ENCODE data around the gene RASA2. TPM values are rescaled to one million over a fixed set of nuclear protein-coding genes. Genes with fewer than 3 reads are reported as not detected.

Gene RASA2
- total RNA-seq, 4 donors from 2014 or later: 9.0 to 70.3 (median 21.5) TPM

GRCh38 chr3:141544697-141545096 lies 57.9 kb downstream of the RASA2 start:
- 39 to 57% methylated on average over 3 to 6 of the region's 6 CpGs for WGBS, 2 donors (ENCODE audit: low coverage in 1 of 2)
- no peaks in the 10 kb centered on the region for H3K27me3 ChIP-seq
- peaks cover 0 to 9% (median 2%) of the 10 kb centered on the region in 4 donors for H3K4me1 ChIP-seq
- peaks cover 0 to 5% of the 10 kb centered on the region in 2 donors for H3K9me3 ChIP-seq
- in situ Hi-C loops (cut with MboI; ENCODE audit: low pct_ligation_motif_present in 1 of 4, low pct_unique_long_range_greater_than_20kb in 1 of 4, low sequenced_read_pairs in 3 of 4): no loop called here
- H3K36me3 ChIP-seq: peaks cover 0 to 5% (median 0%) of the 10 kb centered on the region in 4 donors
- H3K4me3 ChIP-seq: no peak overlapping the region
- peak overlapping the region in 3 of 4 donors; percentile 16 to 49 (median 34) for H3K27ac ChIP-seq
- DNase-seq: no peak
- TF ChIP-seq POLR2A (IDR thresholded peaks at IDR 0.05): no peak
- TF ChIP-seq EP300 (IDR thresholded peaks at IDR 0.05; ENCODE audit: low read depth): no peak
- intact Hi-C loops (cut with DNase I; ENCODE audit: low total_unique reads): no loop called here

DNA sequence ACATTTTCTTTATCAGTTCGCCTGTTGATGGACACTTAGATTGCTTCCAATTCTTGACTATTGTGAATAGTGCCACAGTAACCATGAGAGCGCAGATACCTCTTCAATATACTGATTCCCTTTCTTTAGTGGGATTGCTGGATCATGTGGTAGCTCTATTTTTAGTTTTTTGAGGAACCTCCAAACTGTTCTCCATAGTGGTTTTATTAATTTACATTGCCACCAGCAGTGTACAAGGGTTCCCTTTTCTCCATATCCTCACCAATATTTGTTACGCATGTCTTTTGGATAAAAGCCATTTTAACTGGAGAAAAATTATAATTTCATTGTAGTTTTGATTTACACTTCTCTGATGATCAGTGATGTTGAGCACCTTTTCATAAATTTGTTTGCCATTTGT lies 59.3 kb downstream of the RASA2 start:
- TF ChIP-seq, protein P1, sequence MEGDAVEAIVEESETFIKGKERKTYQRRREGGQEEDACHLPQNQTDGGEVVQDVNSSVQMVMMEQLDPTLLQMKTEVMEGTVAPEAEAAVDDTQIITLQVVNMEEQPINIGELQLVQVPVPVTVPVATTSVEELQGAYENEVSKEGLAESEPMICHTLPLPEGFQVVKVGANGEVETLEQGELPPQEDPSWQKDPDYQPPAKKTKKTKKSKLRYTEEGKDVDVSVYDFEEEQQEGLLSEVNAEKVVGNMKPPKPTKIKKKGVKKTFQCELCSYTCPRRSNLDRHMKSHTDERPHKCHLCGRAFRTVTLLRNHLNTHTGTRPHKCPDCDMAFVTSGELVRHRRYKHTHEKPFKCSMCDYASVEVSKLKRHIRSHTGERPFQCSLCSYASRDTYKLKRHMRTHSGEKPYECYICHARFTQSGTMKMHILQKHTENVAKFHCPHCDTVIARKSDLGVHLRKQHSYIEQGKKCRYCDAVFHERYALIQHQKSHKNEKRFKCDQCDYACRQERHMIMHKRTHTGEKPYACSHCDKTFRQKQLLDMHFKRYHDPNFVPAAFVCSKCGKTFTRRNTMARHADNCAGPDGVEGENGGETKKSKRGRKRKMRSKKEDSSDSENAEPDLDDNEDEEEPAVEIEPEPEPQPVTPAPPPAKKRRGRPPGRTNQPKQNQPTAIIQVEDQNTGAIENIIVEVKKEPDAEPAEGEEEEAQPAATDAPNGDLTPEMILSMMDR (IDR thresholded peaks at IDR 0.05): no peak
- TF ChIP-seq POLR2A (IDR thresholded peaks at IDR 0.05) (no peak), EP300 (IDR thresholded peaks at IDR 0.05; ENCODE audit: low read depth) (no peak), POLR2AphosphoS5 (IDR thresholded peaks at IDR 0.05) (no peak)
- intact Hi-C loops (cut with DNase I; ENCODE audit: low total_unique reads): no loop called here
- Histone ChIP-seq H3K36me3 (peaks cover 0 to 5% (median 0%) of the 10 kb centered on the region in 4 donors), H3K4me1 (peaks cover 0 to 9% (median 2%) of the 10 kb centered on the region in 4 donors), H3K27ac (no peak overlapping the region), H3K9me3 (peaks cover 0 to 5% of the 10 kb centered on the region in 2 donors), H3K4me3 (no peak overlapping the region), H3K27me3 (no peaks in the 10 kb centered on the region)
- no peak for DNase-seq
- WGBS, 2 donors (ENCODE audit: low coverage in 1 of 2): 96 to 98% methylated on average over 3 of the region's 3 CpGs
- in situ Hi-C loops (cut with MboI; ENCODE audit: low pct_ligation_motif_present in 1 of 4, low pct_unique_long_range_greater_than_20kb in 1 of 4, low sequenced_read_pairs in 3 of 4): no loop called here

DNA sequence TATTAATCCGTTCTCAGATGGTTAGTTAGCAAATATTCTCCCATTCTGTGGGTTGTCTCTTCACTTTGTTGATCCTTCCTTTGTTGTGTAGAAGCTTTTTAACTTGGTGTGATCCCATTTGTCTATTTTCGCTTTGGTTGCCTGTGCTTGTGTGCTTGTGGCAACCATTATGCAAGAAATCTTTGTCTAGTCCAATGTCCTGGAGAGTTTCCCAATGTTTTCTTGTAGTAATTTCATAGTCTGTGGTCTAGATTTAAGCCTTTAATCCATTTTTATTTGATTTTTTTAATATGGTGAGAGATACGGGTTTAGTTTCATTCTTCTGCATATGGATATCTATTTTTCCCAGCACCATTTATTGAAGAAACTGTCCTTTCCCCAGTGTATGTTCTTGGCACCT lies 59.8 kb downstream of the RASA2 start:
- Histone ChIP-seq H3K36me3 (peaks cover 0 to 5% (median 0%) of the 10 kb centered on the region in 4 donors), H3K4me1 (peaks cover 0 to 9% (median 2%) of the 10 kb centered on the region in 4 donors), H3K4me3 (no peak overlapping the region), H3K9me3 (peaks cover 0 to 5% of the 10 kb centered on the region in 2 donors), H3K27me3 (no peaks in the 10 kb centered on the region), H3K27ac (no peak overlapping the region)
- intact Hi-C loops (cut with DNase I; ENCODE audit: low total_unique reads): no loop called here
- WGBS, 2 donors (ENCODE audit: low coverage in 1 of 2): 98 to 99% methylated on average over 3 of the region's 3 CpGs
- TF ChIP-seq POLR2AphosphoS5 (IDR thresholded peaks at IDR 0.05) (no peak), EP300 (IDR thresholded peaks at IDR 0.05; ENCODE audit: low read depth) (no peak), POLR2A (IDR thresholded peaks at IDR 0.05) (no peak)
- TF ChIP-seq, protein P1 (IDR thresholded peaks at IDR 0.05): no peak
- in situ Hi-C loops (cut with MboI; ENCODE audit: low pct_ligation_motif_present in 1 of 4, low pct_unique_long_range_greater_than_20kb in 1 of 4, low sequenced_read_pairs in 3 of 4): no loop called here
- DNase-seq: no peak

- in situ Hi-C loops (cut with MboI; ENCODE audit: low pct_ligation_motif_present in 1 of 4, low pct_unique_long_range_greater_than_20kb in 1 of 4, low sequenced_read_pairs in 3 of 4) (no loop called here), intact Hi-C loops (cut with DNase I; ENCODE audit: low total_unique reads) (no loop called here)
- Histone ChIP-seq H3K4me3 (no peak overlapping the region), H3K9me3 (peaks cover 0 to 5% of the 10 kb centered on the region in 2 donors), H3K27me3 (no peaks in the 10 kb centered on the region), H3K27ac (no peak overlapping the region), H3K4me1 (peaks cover 0 to 9% (median 2%) of the 10 kb centered on the region in 4 donors), H3K36me3 (peaks cover 0 to 5% (median 0%) of the 10 kb centered on the region in 4 donors)
- TF ChIP-seq EP300 (IDR thresholded peaks at IDR 0.05; ENCODE audit: low read depth) (no peak), POLR2A (IDR thresholded peaks at IDR 0.05) (no peak), POLR2AphosphoS5 (IDR thresholded peaks at IDR 0.05) (no peak)
- TF ChIP-seq, protein P1 (IDR thresholded peaks at IDR 0.05): no peak
- 93 to 99% methylated on average over 2 of the region's 2 CpGs for WGBS, 2 donors (ENCODE audit: low coverage in 1 of 2)
- DNase-seq: no peak
Observed at GRCh38 chr3:141547791-141548190, 61.0 kb downstream of the RASA2 start.

All from transverse colon (tissue), 4 donors.